Fibroblast of skin of back (primary cell): ENCODE data around the gene ZMIZ1.

Experiments
- DNase-seq: peaks from one replicate; pipeline ENCODE4 v3.0.0-alpha.2; 2013

The ZMIZ1 gene

GRCh38 chr10:79208251-79208983 is 139.7 kb downstream of the ZMIZ1 start:
- DNase-seq: no peak

- no peak for DNase-seq
These were observed 140.6 kb downstream of the ZMIZ1 start for GRCh38 chr10:79209340-79209739.

- DNase-seq: no peak
These were observed 141.1 kb downstream of the ZMIZ1 start for GRCh38 chr10:79209831-79210230.

- DNase-seq: no peak
These were observed 141.9 kb downstream of the ZMIZ1 start for GRCh38 chr10:79210672-79211071.

- DNase-seq: no peak
These were observed 142.8 kb downstream of the ZMIZ1 start for GRCh38 chr10:79211616-79212015.

GRCh38 chr10:79215531-79215930 is 146.8 kb downstream of the ZMIZ1 start:
- no peak for DNase-seq

- DNase-seq: no peak
These were observed 150.7 kb downstream of the ZMIZ1 start for GRCh38 chr10:79219322-79219957.

GRCh38 chr10:79220307-79220706 is 151.5 kb downstream of the ZMIZ1 start:
- DNase-seq: no peak

GRCh38 chr10:79221110-79222051 is 152.6 kb downstream of the ZMIZ1 start:
- DNase-seq: peak; percentile 51

- DNase-seq: no peak
These were observed 153.4 kb downstream of the ZMIZ1 start for GRCh38 chr10:79222186-79222585.

GRCh38 chr10:79223091-79224048 is 154.6 kb downstream of the ZMIZ1 start:
- peak; percentile 42 for DNase-seq

- DNase-seq: no peak
These were observed 155.6 kb downstream of the ZMIZ1 start for GRCh38 chr10:79224263-79224949.

GRCh38 chr10:79224992-79225391 is 156.2 kb downstream of the ZMIZ1 start:
- DNase-seq: no peak

GRCh38 chr10:79226391-79227245 is 157.9 kb downstream of the ZMIZ1 start:
- DNase-seq: no peak

- no peak for DNase-seq
These were observed 160.3 kb downstream of the ZMIZ1 start for GRCh38 chr10:79229071-79229541.

GRCh38 chr10:79229830-79230327 is 161.1 kb downstream of the ZMIZ1 start:
- no peak for DNase-seq

- peak; percentile 39 for DNase-seq
These were observed 161.6 kb downstream of the ZMIZ1 start for GRCh38 chr10:79230328-79230830.

GRCh38 chr10:79230850-79231249 is 162.1 kb downstream of the ZMIZ1 start:
- DNase-seq: no peak

- DNase-seq: no peak
These were observed 163.1 kb downstream of the ZMIZ1 start for GRCh38 chr10:79231908-79232307.

GRCh38 chr10:79232864-79233263 is 164.1 kb downstream of the ZMIZ1 start:
- DNase-seq: no peak
